T-cell (primary cell): ENCODE measurements around the gene NKAIN4. TPM values are rescaled to one million over a fixed set of nuclear protein-coding genes. Genes with fewer than 3 reads are reported as not detected.

Experiments used
- ATAC-seq, 4 experiments: fragments of 200-7000 bp in 3 of 4; fragments of 150-1000 bp in 1 of 4; cut with Tn5 transposase; replicated peaks in 1 of 4; 1 replicate in 3 of 4; 2 replicates in 1 of 4; pipeline ENCODE4 v1.10.0; 2021; ENCODE audit warnings: moderate library complexity in 3 of 4, mild to moderate bottlenecking in 2 of 4, moderate number of reproducible peaks in 1 of 4
- CTCF ChIA-PET, 2 donors: fragments of 300-600 bp; sonication (Branson Sonifier 250); formaldehyde crosslinking; loops; one replicate each; lab custom pipeline; 2022; ENCODE audit warnings: antibody characterized with exemption in 2 of 2; lab: Charles Lee
- POLR2A ChIA-PET, 2 donors: fragments of 300-600 bp; sonication (Branson Sonifier 250); formaldehyde crosslinking; loops; one replicate each; lab custom pipeline; 2022; ENCODE audit warnings: antibody characterized with exemption in 2 of 2; lab: Charles Lee
- DNase-seq, 35 experiments: peaks; one replicate each; pipeline versions ENCODE4 v3.0.0 to v3.0.0-alpha.2; 2013 to 2023
- H3K27ac ChIP-seq: one replicate; pipeline ENCODE4 v1.5.1; 2013; ENCODE audit warnings: low read length
- H3K27me3 ChIP-seq, 2 experiments: replicated peaks in 1 of 2; 1 replicate in 1 of 2; 2 replicates in 1 of 2; pipeline versions ENCODE4 v1.6.1 to v1.7.0; 2013; ENCODE audit warnings: low read length in 1 of 2, mixed read lengths in 1 of 2; ENCODE audit not compliant: control insufficient read depth in 2 of 2, insufficient read depth in 2 of 2; ENCODE audit errors: extremely low read depth in 1 of 2
- H3K36me3 ChIP-seq, 2 donors: 1 replicate in 1 of 2; 2 replicates in 1 of 2; pipeline versions ENCODE4 v1.6.1 to v1.7.0; 2013; ENCODE audit warnings: low read length in 1 of 2; ENCODE audit not compliant: control insufficient read depth in 2 of 2, insufficient read depth in 1 of 2; ENCODE audit errors: extremely low read depth in 1 of 2
- H3K4me1 ChIP-seq, 2 experiments: 1 replicate in 1 of 2; 2 replicates in 1 of 2; pipeline versions ENCODE4 v1.6.1 to v1.7.0; 2013; ENCODE audit warnings: low read length in 2 of 2, mixed read lengths in 1 of 2; ENCODE audit not compliant: insufficient read depth in 2 of 2, control insufficient read depth in 1 of 2; ENCODE audit errors: extremely low read depth in 1 of 2
- H3K4me3 ChIP-seq, 2 donors: 1 replicate in 1 of 2; 2 replicates in 1 of 2; pipeline versions ENCODE4 v1.5.1 to v1.7.0; 2013; ENCODE audit warnings: mild to moderate bottlenecking in 2 of 2, low read length in 1 of 2, moderate library complexity in 1 of 2; ENCODE audit not compliant: control insufficient read depth in 1 of 2; ENCODE audit errors: extremely low read depth in 1 of 2
- H3K9me3 ChIP-seq: 2 replicates; pipeline ENCODE4 v1.7.0; 2013
- H3K27ac Mint-ChIP-seq, 2 donors: one replicate each; pipeline ENCODE4 v1.8.0; 2020 to 2021; ENCODE audit warnings: mild to moderate bottlenecking in 2 of 2, mixed read lengths in 2 of 2
- H3K27me3 Mint-ChIP-seq, 2 donors: one replicate each; pipeline ENCODE4 v1.8.0; 2021 to 2022; ENCODE audit warnings: mixed read lengths in 2 of 2
- H3K36me3 Mint-ChIP-seq: one replicate; pipeline ENCODE4 v1.8.0; 2021; ENCODE audit warnings: mixed read lengths
- H3K4me1 Mint-ChIP-seq, 3 donors: one replicate each; pipeline ENCODE4 v1.8.0; 2020 to 2022; ENCODE audit warnings: mixed read lengths in 3 of 3, mild to moderate bottlenecking in 1 of 3
- H3K4me3 Mint-ChIP-seq, 3 donors: one replicate each; pipeline ENCODE4 v1.8.0; 2020 to 2022; ENCODE audit warnings: mild to moderate bottlenecking in 3 of 3, mixed read lengths in 3 of 3, moderate library complexity in 3 of 3
- H3K9me3 Mint-ChIP-seq, 3 donors: one replicate each; pipeline ENCODE4 v1.8.0; 2020 to 2022; ENCODE audit warnings: mixed read lengths in 3 of 3
- WGBS: methylation state at CpG from one replicate; pipeline ENCODE4 v1.1.5; 2013; ENCODE audit warnings: missing lambda C conversion rate; ENCODE audit not compliant: insufficient coverage; 5-methylcytosine and 5-hydroxymethylcytosine counted together
- total RNA-seq, 35 experiments: library from RNA in 6 of 35; stranded (reverse) in 6 of 35; fragments of 120-200 nt in 1 of 35; gene quantifications; one replicate each; pipeline versions ENCODE4 v1.2.1 to v1.2.4 and lab custom pipeline; 2013 to 2026

NKAIN4 gene
- total RNA-seq, 5 donors from 2014 or later (not counting 1 experiment from before 2014, with no cell fraction given), result not detected

GRCh38 chr20:63275825-63276224, 21.6 kb upstream of the NKAIN4 start:
- H3K4me1 ChIP-seq, result peaks cover 8 to 31% of the 10 kb centered on the region in 2 experiments
- H3K4me3 ChIP-seq, result no peak overlapping the region
- WGBS, result 93% methylated on average over 18 of the region's 18 CpGs
- H3K27ac ChIP-seq, result no peak overlapping the region
- POLR2A ChIA-PET, result no interaction called here
- H3K4me1 Mint-ChIP-seq, result peaks cover 29 to 31% (median 30%) of the 10 kb centered on the region in 3 donors
- H3K27ac Mint-ChIP-seq, result no peak overlapping the region
- no peaks in the 10 kb centered on the region for H3K27me3 ChIP-seq
- DNase-seq (no peak), ATAC-seq (no peak)
- peaks cover 9% of the 10 kb centered on the region for H3K36me3 Mint-ChIP-seq
- H3K9me3 ChIP-seq, result no peaks in the 10 kb centered on the region
- no peaks in the 10 kb centered on the region for H3K27me3 Mint-ChIP-seq
- H3K4me3 Mint-ChIP-seq, result no peak overlapping the region
- CTCF ChIA-PET, result no interaction called here
- peaks cover 20 to 45% of the 10 kb centered on the region in 2 donors for H3K36me3 ChIP-seq
- no peaks in the 10 kb centered on the region for H3K9me3 Mint-ChIP-seq

DNA sequence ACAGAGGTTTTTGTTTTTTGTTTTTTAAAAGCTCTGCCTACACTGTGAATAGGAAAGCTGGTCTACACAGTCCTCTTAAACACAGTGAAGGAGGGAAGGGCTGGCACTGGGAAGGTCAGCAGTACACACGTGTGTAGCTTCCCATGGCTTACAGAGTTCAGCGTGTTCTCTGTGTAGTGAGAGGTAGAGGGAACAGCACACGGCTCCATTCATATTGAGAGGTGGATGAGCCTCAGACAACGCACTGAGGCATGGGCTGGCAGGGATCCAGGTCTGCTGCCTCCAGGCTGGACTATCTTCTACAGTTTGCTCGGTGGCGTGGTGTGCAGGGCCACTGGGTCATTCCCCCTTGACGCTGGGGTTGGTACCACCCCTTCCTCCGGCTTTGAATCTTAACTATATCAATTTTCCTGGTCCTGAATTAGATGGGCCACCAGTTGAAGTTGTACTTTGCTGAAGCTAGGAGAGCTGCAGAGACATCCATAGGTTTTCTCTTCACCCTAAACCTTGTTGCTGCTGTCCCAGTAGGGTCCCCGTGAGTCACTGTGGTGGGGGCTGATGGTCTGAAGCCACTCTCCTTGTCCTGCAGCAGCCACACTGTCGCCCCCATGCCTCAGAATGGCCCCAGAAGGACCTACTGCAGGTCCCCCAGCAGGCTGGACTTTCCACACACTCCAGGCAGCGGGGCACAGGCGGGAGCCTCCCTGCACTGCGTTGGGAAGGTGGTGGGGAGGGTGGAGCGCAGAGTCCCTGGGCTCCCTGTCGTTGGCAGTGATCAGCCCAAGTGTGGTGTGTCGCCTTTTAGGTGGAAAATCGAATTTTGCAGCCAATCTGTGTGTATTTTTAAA, 20.3 kb upstream of the NKAIN4 start:
- H3K4me1 Mint-ChIP-seq, result peaks cover 30 to 32% (median 31%) of the 10 kb centered on the region in 3 donors
- Histone ChIP-seq H3K27me3 (no peaks in the 10 kb centered on the region), H3K4me1 (peaks cover 8 to 31% of the 10 kb centered on the region in 2 experiments), H3K9me3 (no peaks in the 10 kb centered on the region), H3K27ac (no peak overlapping the region), H3K4me3 (no peak overlapping the region), H3K36me3 (peaks cover 20 to 37% of the 10 kb centered on the region in 2 donors)
- no peak overlapping the region for H3K27ac Mint-ChIP-seq
- CTCF ChIA-PET, result no interaction called here
- H3K27me3 Mint-ChIP-seq, result no peaks in the 10 kb centered on the region
- ATAC-seq, result no peak
- POLR2A ChIA-PET, result no interaction called here
- no peak for DNase-seq
- peaks cover 5% of the 10 kb centered on the region for H3K36me3 Mint-ChIP-seq
- WGBS, result 88% methylated on average over 10 of the region's 17 CpGs
- H3K9me3 Mint-ChIP-seq, result no peaks in the 10 kb centered on the region
- H3K4me3 Mint-ChIP-seq, result peak overlapping the region; percentile 54 to 86 (median 66)

DNA sequence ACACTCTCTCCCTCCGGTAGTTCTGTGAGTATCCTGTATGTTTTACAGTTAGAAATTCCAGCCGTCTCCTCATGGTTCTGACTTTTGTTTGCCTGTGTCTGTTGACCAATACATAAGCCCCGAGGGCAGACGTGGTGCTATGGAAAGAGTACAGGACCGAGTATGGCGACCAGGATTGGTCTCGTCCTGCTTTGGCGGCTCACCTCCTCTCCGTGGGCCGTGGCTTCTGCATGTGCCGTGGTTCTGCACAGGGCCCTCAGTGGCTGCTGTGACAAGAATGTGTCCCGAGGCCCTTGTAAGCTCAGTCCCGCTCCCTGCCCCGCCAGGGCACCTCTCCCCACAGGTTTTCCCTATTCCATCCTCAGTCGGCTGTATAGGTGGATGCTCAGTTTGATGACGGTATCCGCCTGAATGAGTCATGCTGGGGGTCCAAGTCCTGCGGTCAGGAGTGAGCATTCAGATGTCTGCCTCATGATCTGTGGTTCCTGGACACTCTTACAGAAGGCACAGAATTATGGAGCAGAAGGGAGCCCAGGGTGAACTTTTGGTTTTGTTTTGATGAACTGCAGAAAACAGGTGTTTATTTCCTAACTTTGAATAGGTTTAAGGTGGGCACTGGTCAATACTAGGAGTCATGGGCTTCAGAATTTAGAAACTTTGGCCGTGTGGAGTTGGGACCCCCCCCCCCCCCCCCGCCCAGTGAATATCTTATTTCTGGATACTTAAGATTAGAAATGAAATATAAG, 19.5 kb upstream of the NKAIN4 start:
- DNase-seq (no peak), ATAC-seq (no peak)
- CTCF ChIA-PET, result no interaction called here
- peaks cover 3% of the 10 kb centered on the region for H3K36me3 Mint-ChIP-seq
- H3K9me3 Mint-ChIP-seq, result no peaks in the 10 kb centered on the region
- Histone ChIP-seq H3K4me3 (peak overlapping the region; percentile 76 to 80), H3K4me1 (peaks cover 8 to 31% of the 10 kb centered on the region in 2 experiments), H3K27ac (no peak overlapping the region), H3K9me3 (no peaks in the 10 kb centered on the region), H3K36me3 (peaks cover 18 to 31% of the 10 kb centered on the region in 2 donors), H3K27me3 (peaks cover 0 to 1% of the 10 kb centered on the region in 2 experiments)
- no peaks in the 10 kb centered on the region for H3K27me3 Mint-ChIP-seq
- WGBS, result 41% methylated on average over 14 of the region's 20 CpGs
- H3K4me3 Mint-ChIP-seq, result peak overlapping the region; percentile 86 to 91 (median 87)
- peaks cover 30 to 32% (median 31%) of the 10 kb centered on the region in 3 donors for H3K4me1 Mint-ChIP-seq
- H3K27ac Mint-ChIP-seq, result peak overlapping the region; percentile 57 to 81
- POLR2A ChIA-PET, result no interaction called here

GRCh38 chr20:63273059-63273579, 18.9 kb upstream of the NKAIN4 start:
- Histone ChIP-seq H3K4me1 (peaks cover 8 to 31% of the 10 kb centered on the region in 2 experiments), H3K27me3 (peaks cover 0 to 7% of the 10 kb centered on the region in 2 experiments), H3K4me3 (peak overlapping the region; percentile 76 to 80), H3K9me3 (no peaks in the 10 kb centered on the region), H3K36me3 (peaks cover 11 to 25% of the 10 kb centered on the region in 2 donors), H3K27ac (no peak overlapping the region)
- Mint-ChIP-seq H3K4me3 (peak overlapping the region; percentile 86 to 91 (median 87)), H3K9me3 (no peaks in the 10 kb centered on the region), H3K36me3 (no peaks in the 10 kb centered on the region), H3K27ac (peak overlapping the region; percentile 69 to 81), H3K4me1 (peaks cover 30 to 32% (median 31%) of the 10 kb centered on the region in 3 donors), H3K27me3 (no peaks in the 10 kb centered on the region)
- POLR2A ChIA-PET, result no interaction called here
- CTCF ChIA-PET, result no interaction called here
- 0% methylated on average over 28 of the region's 37 CpGs for WGBS
- no peak for DNase-seq
- ATAC-seq, result no peak

DNA sequence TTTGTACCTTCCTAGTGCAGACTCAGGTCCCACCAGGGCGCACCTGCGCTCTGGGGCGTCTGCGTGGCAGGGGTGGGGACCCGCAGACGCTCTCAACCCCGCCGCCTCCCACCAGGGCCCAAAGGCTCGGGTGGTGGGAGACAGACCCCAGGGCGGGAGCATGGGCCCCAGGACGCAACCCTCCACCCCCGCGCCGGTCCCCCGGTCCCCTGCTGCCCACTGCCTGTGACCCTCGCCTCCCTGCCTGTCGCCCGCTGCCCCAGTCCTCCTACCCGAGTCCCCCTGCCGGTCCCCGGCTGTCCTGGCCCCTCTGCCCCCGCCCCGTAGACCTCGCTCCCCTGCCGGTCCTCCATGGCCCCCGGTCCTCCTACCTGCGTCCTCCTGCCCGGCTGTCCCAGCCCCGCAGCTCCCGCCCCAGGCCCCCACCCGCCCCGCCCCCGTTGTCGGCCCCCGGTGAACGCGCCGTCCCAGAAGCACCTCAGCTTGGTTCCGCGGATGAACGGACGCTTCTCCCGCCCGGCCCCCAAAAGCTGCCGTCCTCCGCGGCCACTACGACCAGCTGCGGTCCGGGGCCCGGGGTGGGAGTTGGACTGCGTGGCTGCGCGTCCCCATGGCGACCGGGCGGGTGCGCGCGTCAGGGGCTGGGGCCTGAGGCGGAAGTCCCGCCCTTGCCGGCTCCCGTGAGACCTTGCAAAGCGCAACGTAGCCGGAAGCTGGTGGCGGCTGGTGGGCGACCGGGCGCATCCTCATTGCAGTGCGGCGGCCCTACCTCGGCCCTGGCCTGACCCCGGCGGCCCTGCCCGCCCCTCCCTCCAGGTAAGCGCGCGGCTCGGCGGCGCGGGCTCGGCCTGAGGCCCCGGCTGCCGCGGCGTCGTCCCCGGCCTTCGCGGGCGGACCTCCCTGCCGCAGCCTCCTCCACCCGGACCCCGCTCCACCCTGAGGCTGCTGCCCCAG, 18.1 kb upstream of the NKAIN4 start, which contains the start of gene ARFGAP1:
ARFGAP1 (plus strand) TSS at position 709 of the 954 bp plus-strand sequence. CDS start 2,768 bp downstream, outside the sequence.
- Histone ChIP-seq H3K27ac (no peak within 1 kb of the TSS), H3K4me3 (peak within 1 kb of the TSS; percentile 76 to 80), H3K36me3 (peaks cover 7 to 19% of the 10 kb centered on the region in 2 donors), H3K4me1 (peaks cover 8 to 31% of the 10 kb centered on the region in 2 experiments), H3K27me3 (peaks cover 0 to 10% of the 10 kb centered on the region in 2 experiments), H3K9me3 (no peaks in the 10 kb centered on the region)
- H3K36me3 Mint-ChIP-seq, result no peaks in the 10 kb centered on the region
- peak within 1 kb of the TSS; percentile 86 to 91 (median 87) for H3K4me3 Mint-ChIP-seq
- no peaks in the 10 kb centered on the region for H3K27me3 Mint-ChIP-seq
- no peaks in the 10 kb centered on the region for H3K9me3 Mint-ChIP-seq
- peak within 1 kb of the TSS; percentile 69 to 81 for H3K27ac Mint-ChIP-seq
- POLR2A ChIA-PET, result no interaction called here
- ATAC-seq, result peak; percentile 96 to 99 (median 98)
- CTCF ChIA-PET, result interaction anchor here in 1 of 2 donors (0.6 kb wide), 1 partner anchor 226 kb away, joined by 4 read pairs; no protein-coding TSS in a partner anchor
- peak; percentile 68 to 93 (median 85) for DNase-seq
- WGBS, result under 1% methylated on average over 88 of the region's 97 CpGs
- peaks cover 30 to 32% (median 31%) of the 10 kb centered on the region in 3 donors for H3K4me1 Mint-ChIP-seq
